SH-SY5Y (cell line): ENCODE results near the gene MYT1.

Experiments
- GATA2 ChIP-seq: IDR thresholded peaks from 2 replicates; pipeline ENCODE4 v1.6.1; 2011; ENCODE audit warnings: mild to moderate bottlenecking, low read depth, low read length
- GATA3 ChIP-seq: IDR thresholded peaks from 2 replicates; pipeline ENCODE4 v1.6.1; 2011; ENCODE audit warnings: low read depth, mild to moderate bottlenecking, low read length, moderate library complexity

DNA sequence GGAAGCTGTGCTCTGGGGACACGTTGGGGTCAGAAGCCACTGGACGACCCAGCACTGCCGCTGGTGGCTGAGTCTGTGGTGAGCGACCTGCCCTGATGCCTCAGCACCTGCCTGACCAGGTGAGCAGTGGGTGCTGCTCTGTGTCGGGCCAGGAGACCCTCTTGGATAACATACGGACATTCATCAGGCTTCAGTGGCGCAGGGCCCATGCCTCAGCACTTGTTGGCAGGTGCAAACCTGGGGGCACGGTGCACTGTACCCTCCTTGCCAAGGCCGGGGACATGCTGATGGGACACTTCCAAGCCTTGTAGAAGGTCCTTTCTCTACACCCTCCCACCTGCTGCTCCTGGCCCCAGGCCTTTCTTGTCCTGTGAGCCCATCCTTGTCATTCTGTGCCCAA lies 34.1 kb downstream of the MYT1 start:
- no peak for TF ChIP-seq GATA2
- no peak for TF ChIP-seq GATA3
